Activated gamma-delta T cell treated with anti-CD3 and anti-CD28 coated beads, Interleukin-2, amount 50 U/mL, for 16 hours (primary cell): ENCODE results near the gene ZNF808.
"Not testable (repeated sequence)": the region's sequence is repeated elsewhere in the genome, so short reads cannot be mapped to it uniquely, and the experiment has no call there.

ENCODE experiments used
- DNase-seq: peaks from one replicate; pipeline ENCODE4 v3.0.0-alpha.2; 2020; ENCODE audit warnings: low read depth

The ZNF808 gene

DNA sequence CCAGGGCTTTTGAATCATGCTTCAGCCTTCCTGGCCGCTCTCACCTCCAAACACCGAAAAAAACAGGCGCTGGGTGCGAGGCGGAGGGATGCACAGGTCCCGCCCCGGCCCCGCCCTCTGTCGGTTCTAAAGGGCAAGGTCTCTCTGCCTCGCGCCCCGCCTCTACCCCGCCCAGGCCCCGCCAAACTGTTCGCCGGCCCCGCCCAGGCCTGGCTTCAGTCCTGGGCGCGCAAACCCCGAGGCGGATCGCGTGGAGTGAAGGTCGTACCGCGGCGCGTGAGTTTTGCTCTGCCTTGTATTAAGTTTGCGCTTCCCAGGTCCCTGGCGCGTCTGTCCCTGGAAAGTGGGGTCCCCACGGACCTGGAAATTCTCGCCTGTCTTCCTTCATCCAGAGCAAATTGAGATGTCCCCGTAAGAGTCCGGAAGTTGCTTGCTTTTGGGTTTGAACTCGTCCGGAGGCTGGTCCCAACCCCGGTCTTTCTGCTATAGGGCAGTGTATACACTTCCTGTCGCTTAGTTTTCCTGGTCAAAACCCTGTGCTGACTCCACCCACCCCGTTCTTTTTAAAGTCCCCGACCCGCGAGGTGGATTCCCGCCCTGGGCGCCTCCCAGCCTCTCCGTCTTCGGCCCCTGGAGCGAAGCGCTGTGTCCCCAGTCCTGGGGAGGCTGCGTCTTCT, 8.4 kb downstream of the ZNF808 start:
- peak; percentile 88 for DNase-seq

DNA sequence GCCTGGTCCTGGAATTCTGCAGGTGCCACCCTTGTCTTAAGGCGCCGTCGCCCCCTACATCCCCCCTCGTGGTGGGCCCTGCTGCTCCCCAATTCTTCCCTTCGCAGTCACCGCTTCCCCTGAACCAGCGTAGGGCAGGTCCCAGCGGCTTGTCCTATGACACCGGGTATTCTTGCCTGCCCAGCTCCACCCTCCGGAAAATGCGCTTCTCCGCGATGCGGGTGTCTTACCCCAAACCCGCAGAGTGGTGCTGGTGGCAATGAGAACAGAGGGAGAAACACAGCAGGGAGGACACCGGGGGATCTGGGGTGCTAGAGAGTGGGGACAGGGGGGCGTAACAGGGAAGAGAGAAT, 9.0 kb downstream of the ZNF808 start:
- DNase-seq, result peak; percentile 20

DNA sequence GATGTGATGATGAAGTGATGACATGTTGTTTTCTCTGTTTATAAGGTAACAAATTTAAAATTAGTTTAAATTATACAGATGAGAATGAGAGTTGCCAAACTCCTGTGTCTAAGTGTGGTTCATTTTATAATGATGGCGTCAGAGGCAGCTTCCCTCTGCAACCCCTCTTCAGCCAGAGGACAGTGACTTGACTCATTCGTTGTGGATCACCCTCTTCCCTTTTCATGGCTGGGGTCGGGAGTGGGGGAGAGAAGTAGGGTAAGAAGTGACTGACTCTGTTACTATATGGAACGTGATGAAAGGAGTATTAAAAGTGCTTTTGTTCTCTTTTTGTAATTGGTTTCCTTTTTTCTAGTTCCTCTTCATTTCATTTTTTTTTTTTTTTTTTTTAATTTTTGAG, 11.3 kb downstream of the ZNF808 start:
- DNase-seq, result not testable (repeated sequence)

DNA sequence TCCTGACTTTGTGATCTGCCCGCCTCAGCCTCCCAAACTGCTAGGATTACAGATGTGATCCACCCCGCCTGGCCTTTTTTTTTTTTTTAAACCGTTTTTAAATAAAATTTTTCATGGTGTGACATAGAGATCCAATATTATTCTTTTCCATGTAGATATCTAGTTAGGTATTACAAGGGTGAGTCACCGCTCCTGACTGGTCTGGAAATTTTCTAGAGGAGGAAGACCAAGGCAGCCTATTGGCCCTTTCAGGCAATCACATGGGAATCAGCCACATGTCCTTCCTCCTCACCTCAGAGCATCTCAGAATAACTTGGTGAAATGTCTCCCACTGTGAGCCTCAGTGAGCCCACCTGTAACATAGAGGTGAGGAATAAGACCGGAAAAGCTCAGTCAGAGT, 13.7 kb downstream of the ZNF808 start:
- not testable (repeated sequence) for DNase-seq

DNA sequence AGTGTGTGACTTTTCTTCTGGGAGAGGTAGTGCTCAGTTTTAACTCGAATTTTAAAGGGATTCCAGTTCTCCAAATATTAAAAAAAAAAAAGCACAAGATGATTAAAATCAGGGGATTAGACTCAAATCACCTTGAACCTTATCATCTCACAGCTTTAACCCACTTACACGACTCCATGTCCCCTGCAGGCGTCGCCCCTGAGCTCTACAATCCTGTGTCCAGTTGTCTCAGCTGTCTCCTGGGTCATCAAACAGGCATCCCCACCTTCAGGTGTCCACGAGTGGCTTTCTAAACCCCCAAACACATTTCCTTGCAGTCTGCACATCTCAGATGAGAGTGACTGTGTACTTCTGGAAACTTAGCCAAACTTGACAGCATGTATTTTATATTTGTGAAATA, 14.1 kb downstream of the ZNF808 start:
- no peak for DNase-seq

DNA sequence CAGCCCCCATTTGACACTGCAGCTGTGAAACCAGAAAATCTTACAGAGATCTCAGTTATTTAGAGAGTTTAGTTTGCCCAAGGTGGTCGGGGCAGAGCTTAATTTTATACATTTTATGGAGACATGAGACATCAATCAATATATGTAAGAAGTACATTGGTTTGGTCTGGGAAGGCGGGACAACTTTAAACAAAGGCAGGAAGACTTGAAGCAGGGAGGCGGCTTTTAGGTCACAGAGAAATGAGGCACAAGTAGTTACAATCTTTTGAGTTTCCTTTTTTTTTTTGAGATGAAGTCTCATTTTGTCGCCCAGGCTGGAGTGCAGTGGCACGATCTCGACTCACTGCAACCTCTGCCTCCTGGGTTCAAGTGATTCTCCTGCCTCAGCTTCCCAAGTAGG, 15.1 kb downstream of the ZNF808 start:
- DNase-seq, result not testable (repeated sequence)

DNA sequence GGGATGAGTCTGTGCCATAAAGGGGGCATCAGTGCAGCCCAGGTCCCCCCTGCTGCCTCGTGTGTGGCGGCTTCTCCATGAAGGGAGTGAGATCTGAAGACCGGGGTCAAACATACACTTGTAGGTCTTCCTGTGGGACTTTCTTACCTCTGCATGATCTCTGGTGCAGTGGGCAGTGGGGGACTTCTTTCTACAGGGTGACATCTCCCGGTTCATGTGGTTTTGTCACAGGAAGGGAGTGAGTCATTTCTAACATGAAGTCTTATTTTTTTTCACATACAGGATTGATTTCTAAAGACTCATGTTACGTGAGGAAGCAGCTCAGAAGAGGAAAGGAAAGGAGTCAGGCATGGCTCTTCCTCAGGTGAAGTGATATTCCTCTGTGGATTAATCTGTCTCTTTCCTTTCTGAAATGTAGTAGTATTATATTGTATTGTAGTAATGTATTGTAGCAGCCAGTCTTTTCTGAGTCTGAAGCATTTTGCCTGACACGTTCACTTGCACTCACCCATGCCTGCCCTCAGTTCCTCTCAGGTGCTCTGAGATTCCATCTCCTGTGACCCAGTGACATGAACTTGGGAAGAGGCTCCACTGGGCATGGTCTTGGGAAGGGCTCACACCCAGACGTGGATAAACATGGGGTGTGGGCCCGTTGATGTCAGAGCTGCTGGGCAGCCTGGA, 15.7 kb downstream of the ZNF808 start:
- DNase-seq, result peak; percentile 51

DNA sequence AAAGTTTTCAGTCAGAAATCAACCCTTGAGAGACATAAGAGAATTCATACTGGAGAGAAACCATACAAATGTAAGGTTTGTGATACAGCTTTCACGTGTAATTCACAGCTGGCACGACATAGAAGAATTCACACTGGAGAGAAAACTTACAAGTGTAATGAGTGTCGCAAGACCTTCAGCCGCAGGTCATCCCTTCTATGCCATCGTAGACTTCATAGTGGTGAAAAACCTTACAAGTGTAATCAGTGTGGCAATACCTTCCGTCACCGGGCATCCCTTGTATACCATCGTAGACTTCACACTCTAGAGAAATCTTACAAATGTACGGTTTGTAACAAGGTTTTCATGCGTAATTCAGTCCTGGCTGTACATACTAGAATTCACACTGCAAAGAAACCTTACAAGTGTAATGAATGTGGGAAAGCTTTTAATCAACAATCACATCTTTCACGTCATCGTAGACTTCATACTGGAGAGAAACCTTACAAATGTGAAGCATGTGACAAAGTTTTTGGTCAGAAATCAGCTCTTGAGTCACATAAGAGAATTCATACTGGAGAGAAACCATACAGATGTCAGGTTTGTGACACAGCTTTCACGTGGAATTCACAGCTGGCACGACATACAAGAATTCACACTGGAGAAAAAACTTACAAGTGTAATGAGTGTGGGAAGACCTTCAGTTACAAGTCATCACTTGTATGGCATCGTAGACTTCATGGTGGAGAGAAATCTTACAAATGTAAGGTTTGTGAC, 26.9 kb downstream of the ZNF808 start:
- DNase-seq, result no peak

DNA sequence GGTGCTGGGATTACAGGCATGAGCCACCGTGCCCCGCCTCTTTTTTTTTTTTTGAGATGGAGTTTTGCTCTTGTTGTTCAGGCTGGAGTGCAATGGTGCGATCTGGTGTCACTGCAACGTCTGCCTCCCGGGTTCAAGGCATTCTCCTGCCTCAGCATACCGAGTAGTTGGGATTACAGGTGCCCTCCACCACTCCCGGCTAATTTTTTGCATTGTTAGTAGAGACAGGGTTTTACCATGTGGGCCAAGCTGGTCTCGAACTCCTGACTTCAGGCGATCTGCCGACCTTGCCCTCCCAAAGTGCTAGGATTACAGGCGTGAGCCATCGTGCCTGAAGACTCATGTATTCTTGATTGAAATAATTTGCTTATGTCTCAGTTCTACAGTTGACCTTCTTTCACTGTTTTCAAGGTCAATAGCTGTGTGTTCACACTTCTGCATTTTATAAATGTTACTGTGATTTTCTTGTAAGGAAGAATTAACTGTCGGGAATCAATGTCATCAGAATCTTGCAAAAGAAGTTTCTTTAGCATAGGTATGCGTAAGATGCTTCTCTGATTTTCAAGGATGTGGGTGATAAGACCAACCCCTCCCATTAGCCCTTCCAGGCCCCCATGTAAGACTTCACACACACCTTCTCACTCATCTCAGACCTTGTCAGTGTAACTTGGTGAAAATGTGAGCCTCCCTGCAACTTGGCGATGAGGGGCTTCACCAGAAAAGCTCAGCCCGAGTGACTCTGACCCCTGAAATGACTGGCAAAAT, 29.9 kb downstream of the ZNF808 start:
- no peak for DNase-seq

DNA sequence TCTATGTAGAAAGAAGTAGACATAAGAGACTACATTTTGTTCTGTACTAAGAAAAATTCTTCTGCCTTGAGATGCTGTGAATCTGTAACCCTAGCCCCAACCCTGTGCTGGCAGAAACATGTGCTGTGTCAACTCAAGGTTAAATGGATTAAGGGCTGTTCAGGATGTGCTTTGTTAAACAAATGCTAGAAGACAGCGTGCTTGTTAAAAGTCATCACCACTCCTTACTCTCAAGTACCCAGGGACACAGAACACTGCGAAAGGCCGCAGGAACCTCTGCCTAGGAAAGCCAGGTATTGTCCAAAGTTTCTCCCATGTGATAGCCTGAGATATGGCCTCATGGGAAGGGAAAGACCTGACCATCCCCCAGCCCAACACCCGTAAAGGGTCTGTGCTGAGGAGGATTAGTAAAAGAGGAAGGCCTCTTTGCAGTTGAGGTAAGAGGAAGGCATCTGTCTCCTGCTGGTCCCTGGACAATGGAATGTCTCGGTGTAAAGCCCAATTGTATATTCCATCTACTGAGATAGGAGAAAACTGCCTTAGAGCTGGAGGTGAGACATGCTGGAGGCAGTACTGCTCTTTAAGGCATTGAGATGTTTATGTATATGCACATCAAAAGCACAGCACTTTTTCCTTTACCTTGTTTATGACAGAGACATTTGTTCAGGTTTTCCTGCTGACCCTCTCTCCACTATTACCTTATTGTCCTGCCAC, 31.4 kb downstream of the ZNF808 start:
- not testable (repeated sequence) for DNase-seq

DNA sequence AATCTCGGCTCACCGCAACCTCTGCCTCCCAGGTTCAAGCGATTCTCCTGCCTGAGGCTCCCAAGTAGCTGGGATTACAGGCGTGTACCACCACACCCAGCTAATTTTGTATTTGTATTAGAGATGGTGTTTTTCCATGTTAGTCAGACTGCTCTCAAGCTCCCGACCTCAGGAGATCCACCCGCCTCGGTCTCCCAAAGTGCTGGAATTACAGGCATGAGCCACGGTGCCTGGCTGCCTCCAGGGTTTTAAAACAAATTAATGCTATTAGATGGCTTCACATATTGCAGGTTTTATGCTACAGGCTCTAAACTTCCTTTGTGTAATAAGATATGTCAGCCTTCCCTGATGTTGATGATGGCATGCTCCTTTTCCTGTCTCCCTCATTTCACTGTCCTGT, 34.1 kb downstream of the ZNF808 start:
- DNase-seq, result not testable (repeated sequence)

DNA sequence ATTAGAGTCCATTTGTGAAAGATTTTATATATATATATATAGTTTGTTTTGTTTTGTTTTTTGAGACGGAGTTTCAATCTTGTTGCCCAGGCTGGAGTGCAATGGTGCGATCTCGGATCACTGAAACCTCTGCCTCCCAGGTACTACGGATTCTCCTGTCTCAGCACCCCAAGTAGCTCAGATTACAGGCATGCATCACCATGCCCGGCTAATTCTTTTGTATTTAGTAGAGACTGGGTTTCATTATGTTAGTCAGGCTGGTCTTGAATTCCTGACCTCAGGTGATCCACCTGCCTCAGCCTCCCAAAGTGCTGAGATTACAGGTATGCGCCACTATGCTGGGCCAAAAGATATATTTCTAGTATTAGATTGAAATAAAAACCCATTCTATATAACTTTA, 38.7 kb downstream of the ZNF808 start:
- no peak for DNase-seq

DNA sequence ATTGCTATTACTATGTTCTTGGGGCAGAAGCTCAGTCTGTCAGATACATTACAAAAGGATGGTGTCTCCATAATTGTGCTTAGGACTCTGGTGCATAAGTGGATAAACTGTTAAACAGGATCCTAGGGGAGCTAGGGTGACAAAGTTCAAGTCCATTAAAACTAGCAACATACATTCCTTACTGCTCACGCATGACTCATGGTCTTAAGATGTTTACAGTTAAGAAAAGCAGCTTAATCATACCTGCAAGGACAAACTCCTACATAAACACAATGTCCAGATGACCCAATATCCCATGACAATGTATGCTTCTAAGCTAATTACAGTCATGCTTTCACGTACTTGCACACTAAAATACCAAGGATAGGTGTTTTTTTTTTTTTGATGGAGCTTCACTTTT, 39.1 kb downstream of the ZNF808 start:
- no peak for DNase-seq

DNA sequence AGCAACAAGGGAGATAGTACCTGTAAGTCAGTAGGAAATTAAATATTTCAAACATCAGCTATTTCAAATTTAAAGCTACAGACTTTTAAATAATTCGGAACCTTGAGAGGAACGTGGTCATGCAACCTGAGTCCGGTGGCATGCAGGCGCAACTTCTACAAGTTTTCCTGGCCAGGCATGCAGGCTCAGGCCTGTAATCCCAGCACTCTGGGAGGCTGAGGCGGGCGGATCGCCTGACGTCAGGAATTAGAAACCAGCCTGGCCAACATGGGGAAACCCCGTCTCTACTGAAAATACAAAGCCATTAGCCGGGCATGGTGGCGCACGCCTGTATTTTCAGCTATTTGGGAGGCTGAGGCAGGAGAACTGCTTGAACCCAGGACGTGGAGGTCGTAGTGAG, 40.5 kb downstream of the ZNF808 start:
- no peak for DNase-seq

DNA sequence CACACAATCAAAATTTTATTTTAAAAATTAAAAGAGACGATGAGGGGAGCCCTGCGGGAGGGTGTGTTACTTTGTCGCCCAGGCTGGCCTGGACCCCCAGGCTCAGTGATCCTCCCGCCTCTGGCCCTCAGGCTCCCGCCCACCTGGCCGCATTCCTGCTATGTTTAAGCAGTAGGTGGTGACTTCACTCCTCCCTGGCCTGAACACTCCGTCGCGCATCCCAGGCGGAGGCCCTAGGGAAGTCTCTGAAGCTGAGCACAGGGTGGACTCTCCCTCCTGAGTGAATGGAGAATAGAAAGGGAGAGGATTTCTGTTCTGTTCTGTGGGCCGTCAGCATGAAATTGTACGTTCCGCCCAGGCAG, 42.2 kb downstream of the ZNF808 start:
- DNase-seq, result not testable (repeated sequence)

DNA sequence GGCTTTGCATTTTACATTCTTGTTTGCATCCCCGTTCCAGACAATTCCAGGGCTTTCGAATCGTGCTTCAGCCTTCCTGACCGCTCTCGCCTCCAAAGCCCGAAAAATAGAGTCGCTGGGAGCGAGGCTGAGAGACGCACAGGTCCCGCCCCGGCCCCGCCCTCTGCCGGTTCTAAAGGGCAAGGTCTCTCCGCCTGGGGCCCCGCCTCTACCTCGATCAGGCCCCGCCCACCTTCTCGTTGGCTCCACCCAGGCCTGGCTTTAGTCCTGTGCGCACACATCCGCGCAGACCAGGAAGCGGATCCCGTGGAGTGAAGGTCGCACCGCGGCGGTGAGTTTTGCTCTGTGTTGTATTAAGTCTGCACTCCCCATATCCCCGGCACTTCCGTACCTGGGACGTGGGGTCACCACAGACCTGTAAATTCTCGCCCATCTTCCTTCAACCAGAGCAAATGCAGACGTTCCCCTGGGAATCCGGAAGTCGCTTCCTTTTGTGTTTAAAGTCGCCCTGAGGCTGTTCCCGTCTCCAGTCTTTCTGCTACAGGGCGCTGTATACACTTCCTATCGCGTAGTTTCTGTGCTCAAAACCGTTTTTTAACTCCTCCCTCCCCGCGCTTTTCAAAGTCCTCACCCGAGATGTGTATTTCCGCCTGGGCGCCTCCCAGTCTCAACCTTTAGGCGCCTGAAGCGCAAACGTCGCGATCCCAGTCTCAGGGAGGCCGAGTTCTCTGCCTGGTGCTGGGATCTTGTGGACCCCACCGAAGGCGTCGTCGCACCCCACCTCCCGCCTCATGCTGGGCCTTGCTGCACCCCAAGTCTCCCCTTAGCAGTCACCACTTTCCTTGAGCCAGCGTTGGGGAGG, 42.8 kb downstream of the ZNF808 start, which contains the start of gene ZNF701:
Gene ZNF701 (plus strand): TSS at position 288 of the 862 bp plus-strand sequence. CDS start 3,861 bp downstream, outside the sequence.
- peak; percentile 93 for DNase-seq

DNA sequence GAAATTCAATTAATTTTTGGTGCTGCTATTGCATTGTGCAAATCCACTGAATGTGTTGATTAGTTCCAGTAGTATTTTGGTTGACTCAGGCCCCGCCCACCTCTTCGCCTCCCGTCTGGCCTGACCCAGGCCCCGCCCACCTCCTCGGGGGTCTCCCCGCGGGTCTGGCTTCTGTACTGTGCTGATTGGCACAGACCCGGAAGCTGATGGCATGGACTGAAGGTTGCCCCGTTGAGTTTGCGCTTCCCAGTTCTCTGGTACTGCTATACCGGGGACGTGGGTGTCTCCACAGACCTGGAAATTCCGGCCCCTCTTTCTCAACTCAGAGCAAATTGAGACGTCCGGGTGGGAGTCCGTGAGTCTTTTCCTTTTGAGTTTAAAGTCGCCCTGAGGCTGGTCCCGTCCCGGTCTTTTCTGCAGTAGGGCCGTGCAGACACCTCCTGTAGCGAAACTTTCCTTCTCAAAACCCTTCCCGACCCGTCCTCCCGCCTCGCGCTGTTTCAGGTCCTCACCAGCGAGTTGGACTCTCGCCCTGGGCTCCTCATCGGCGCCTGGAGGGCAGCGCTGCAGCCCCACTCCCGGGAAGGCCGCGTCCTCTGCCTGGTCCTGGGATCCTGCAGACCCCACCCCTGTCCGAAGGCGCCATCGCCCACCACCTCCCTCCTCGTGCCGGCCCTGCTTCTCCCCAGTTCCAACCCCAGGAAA, 57.4 kb downstream of the ZNF808 start:
- no peak for DNase-seq

DNA sequence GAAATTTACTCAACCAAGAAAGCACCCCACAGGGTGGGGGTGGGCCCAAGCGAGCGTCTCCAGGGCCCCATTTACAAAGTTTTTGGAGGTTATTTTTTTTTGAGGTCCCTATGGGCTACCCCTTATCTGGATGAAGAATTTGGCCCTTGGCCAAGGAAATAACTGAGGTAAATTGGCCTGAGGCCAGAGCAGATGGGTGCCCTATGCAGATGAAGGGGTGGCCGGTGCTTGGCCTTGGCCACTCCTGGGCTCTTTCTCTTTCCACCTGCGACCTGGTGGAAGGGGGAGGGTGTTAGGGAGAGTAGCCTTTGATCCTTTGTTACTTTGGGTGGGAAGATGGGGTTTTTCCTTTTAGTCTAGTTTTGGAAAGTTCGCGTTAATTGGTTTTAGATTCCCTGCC, 58.1 kb downstream of the ZNF808 start:
- no peak for DNase-seq

DNA sequence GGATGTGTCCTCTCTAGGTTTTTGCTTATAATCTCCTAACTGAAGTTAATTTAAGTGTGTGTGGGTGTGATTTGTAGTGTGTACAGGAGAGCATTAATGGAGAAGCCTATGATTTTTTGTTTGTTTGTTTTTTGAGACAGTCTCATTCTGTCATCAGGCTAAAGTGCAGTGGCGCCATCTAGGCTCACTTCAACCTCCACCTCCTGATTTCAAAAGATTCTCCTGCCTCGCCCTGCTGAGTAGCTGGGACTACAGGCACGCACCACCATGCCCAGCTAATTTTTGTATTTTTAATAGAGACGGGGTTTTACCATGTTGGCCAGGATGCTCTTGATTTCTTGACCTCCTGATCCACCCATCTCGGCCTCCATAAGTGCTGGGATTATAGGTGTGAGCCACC, 63.3 kb downstream of the ZNF808 start:
- no peak for DNase-seq

DNA sequence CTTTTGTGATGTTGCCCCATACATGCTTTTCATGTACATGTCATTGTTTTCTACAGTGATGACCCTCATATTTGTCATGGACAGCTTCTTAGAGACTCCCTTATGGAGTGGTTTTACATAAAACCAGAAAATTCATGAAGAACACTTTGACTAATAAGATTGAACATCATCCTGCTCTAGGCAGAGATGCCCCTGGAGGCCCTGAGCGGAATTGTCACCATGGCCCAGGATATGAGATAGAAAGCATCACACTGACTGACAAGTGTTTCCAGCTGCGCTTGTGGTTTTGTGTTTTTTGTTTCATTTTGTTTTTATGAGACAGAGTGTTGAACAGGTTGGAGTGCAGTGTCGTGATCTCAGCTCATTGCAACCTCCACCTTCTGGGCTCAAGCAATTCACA, 64.8 kb downstream of the ZNF808 start:
- DNase-seq, result no peak
